ENCODE data around the gene DHH.
"Not testable (repeated sequence)": the region's sequence is repeated elsewhere in the genome, so short reads cannot be mapped to it uniquely, and the experiment has no call there.

DHH gene

DNA sequence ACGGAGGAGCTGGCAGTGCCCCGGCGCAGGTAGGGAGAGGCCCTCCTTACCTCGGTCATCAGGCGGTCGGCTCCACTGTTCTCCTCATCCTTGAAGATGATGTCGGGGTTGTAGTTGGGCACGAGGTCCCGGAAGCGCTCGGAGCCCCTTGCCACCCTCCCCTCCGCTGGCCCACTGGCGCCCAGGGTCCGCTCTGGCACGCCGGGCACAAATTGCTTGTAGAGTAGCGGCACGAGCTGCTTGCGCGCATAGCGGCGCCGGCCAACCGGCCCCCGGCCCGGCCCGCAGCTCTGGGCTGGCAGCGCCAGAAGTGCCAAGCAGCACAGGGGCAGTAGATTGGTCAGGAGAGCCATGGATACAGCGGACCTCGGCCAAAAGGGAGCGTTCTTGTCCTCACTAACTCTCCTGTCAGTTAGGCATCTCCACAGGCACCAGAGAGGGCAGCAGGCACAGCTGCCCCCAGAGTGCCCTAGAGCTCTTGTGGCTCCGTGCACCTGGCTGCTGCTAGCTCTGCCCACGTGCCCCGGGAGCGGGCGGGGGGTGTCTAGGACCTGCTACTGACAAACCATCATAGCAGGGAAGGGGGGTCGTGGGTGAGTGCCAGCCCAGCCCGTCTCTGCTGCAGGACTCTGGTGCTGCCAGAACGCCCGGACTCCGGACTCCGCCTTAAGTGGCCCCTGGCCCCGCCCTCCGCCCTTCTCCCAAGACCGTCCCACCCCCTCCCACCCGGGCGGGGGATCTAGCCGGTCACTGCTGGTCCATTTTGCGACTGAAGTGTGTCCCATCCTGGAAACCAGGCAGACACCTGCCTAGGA, at the start of gene DHH:
TSS of gene DHH (minus strand) at position 642 of the 815 bp plus-strand sequence. CDS start at position 353, 289 bp downstream.
- no peak for DNase-seq (ENCODE audit: low read depth)

DNA sequence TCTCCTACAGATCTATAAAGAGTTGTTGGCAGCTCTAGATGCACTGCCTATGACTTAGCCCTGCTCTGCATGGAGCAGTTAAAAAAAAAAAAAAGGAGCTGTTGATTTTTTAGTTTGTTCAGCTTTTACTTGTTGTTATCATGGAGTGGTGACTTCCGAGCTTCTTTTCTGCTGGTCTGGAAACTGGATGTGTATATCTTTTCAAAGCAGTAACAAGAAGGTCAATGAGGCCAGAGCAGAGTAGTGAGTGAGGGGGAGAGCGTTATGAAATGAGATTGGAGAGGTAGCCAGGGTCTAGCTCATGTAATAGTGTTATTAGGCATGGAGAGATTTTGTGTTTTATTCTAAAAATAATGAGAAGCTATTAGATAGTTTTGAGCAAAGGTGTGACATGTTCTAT, 49.8 kb upstream of the DHH start:
- DNase-seq (ENCODE audit: low read depth) = no peak

DNA sequence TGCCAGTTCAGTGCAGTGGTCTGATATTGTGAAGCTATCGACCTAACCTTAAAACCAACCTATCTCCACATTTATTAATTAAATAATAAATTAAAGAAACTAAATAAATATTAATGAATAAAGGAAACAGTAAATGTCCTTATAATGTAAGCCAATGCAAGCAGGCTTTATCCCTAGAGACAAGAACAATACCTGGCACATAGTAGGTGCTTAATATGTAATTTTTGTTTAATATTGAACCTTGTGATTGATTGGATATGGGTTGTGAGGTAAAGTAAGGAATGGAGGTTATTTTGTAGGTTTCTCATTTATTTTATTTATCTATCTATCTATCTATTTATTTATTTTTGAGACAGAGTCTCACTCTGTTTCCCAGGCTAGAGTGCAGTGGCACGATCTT, 44.4 kb upstream of the DHH start:
- DNase-seq (ENCODE audit: low read depth) = no peak

DNA sequence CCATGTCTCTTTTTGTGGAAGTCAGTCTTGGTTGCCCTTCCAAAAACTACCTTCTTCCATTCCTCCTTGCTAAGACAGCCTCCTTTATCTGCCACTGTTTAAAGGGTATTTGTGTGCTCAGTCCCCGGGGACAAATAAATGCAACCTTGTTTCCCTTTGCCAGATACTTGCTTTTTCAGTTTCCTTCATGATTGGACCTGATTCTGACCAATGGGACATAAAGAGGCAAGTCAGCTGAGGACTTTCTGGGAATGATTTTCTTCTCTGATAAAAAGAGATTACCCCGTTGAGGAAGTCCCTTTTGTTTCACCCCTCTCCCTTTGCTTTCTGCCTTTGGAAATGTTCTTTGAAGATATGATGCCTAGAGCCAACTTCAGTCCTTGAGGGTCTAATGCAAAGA, 44.0 kb upstream of the DHH start:
- no peak for DNase-seq (ENCODE audit: low read depth)

DNA sequence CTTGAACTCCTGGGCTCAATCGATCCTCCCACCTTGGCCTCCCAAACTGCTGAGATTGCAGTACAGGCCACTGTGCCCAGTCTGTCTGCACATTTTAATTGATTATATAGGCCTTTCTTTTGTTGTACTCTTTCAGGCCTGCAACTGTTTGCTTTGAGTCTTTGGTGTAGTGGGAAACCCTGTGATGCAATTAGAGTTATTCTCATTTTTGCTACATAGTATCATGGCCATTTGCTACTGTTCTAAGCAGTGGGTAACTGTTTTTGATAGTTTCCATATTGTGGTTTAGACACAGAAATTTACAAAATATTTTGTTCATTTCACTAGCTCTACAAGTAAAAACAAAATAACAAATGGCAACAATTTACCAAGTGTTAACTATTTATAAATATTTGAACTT, 42.9 kb upstream of the DHH start:
- DNase-seq (ENCODE audit: low read depth) = no peak

DNA sequence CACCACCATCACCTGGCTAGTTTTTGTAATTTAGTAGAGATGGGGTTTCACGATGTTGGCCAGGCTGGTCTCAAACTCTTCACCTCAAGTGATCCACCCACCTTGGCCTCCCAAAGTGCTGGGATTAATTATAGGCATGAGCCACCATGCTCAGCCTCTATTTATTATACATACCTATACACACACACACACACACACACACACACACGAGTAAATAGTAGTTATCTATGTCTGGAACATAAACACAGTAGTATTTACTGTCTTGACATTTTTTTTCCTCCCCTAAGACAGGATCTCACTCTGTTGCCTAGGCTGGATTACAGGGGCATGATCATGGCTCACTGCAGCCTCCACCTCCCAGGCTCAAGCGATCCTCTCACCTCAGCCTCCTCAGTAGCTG, 42.4 kb upstream of the DHH start:
- DNase-seq (ENCODE audit: low read depth) = not testable (repeated sequence)

DNA sequence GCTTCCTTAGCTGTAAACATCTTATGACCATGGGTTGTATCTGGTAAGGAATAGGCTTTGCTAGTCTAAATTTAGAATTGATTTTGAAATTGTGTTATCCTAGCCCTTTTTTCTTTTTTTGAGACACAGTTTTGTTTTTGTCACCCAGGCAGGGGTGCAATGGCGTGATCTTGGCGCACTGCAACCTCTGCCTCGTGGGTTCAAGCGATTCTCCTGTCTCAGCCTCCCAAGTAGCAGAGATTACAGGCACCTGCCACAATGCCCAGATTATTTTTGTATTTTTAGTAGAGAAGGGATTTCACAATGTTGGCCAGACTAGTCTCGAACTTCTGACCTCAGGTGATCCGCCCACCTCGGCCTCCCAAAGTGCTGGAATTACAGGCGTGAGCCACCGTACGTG, 39.0 kb upstream of the DHH start:
- DNase-seq (ENCODE audit: low read depth) = no peak

DNA sequence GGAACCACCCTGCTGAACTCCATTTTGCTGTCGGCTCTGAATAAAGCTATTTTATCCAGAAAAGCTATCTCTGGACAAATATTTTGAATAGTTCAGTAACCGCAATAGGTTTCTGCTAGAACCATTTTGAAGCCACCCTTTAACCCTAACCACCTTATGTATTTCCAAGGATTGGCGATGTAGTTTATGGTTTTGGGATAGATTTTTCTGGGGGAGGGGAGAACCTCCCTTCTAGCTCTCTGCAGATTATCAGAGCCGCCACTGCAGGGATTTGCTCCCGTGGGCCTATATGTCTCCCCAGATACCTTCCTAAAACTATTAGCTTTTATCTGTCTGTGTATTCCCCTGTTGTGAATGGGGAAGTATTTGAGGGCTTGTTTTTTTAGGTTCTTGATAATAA, 38.4 kb upstream of the DHH start:
- DNase-seq (ENCODE audit: low read depth) = no peak

DNA sequence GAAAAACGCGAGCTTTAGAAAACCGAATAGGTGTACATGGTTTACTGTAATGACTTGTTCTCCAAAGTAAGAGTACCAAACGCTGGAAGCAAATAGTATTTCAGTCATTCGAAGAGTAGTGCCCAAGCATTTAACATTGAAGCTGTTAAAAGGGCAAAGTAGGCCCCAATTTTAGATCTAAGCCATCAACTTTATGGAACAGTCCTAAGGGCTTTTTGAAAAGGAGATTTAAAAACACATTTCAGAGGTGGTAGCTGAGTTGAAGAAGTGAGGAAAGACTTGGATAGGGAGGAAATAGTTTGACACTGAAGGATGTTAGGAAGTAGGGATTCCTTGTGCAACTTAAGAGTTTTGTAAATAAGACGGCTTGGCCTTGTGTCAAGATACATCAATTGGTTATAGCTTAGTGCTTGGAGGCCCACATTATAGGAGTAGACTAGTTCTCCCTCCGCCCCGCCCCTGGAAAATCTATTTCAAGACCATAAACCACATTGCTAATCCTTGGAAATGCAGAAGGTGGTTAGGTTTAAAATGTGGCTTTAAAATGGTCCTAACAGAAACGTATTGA, 37.4 kb upstream of the DHH start:
- no peak for DNase-seq (ENCODE audit: low read depth)

DNA sequence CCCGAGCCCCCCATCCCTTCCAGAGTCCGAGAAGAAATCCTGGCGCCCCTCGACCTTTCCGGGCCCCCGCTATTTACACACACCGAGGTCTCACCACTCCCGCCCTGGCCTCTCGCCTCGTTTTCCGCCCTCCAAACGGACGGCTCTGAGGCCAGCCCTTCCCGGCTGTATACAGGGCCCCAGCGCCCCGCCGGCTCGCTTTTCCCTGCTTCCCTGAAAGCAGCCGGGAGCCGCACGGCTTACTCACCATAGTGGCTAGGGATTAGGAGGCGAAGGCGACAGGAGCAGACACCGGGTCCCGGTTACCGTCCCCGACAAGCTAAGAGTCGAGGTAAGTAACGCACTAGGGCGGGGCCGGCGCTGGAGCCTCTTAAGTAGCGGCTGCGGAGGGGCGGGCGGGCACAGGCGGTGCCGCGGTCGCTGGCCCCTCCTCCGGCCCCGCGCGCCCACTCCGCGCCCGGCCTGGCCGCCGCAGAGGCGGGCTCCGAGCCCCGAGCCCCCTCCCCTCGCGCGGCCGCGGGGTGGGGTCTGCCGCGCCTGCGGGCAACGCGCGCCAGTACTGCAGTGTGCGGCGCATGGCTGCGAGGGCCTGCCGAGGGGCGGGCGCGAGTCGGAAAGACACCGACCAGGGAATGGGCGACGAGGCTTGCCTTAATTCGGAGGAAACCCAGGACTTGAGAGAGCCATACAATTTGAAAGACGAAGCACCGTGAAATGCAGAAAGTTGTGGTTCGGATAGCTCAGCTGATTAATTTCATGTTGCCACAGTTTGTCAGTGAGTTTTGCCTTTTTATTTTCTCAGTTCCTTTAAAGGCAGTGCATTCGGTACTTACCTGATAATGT, 36.7 kb upstream of the DHH start, which contains the start of gene TUBA1B:
TSS of gene TUBA1B (minus strand) at position 345 of the 843 bp plus-strand sequence. CDS start at position 250, 95 bp downstream.
- DNase-seq (ENCODE audit: low read depth) = peak; percentile 87

DNA sequence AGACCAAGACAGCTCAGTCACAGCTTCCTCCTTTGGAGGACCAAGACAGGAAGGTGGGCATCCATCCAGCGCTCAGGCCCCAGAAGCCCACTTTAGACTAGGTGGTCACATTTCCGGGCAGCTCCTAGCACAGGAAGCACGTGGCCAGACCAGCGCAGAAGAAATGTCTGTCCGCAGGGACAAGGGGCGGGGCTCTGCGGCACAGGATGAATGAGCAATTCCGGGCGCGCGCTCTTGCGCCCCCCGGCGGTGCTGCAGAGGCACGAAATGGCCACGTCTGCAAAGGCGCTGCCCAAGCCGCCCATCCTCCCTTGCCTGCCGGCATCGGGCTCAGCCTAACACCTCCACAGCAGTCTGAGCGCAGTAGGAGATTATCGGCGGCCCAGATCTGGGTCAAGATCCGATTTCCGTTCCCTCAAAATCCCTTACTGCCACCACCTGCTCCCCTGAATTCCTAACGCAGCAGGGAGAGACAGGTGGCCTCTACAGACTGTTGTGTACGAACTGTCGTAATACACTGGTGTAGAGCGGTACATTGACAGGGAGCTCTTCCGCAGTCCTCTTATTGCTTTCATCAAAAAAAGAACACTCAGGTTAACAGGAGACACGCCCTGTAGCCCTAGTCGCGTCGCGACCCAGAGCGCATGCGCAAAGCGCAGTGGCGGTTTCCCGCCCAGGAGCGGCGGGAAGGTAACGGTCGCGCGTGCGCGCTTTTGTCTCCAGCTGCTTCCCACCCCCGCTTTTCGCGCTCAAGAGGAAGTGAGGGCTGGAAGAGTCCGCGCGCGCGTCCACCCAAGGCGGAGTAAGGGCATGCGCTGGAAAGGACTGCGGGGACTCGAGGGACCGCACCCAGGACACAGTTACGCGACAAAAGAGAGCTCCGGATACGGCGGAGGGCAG, 35.8 kb upstream of the DHH start:
- DNase-seq (ENCODE audit: low read depth) = peak; percentile 93

DNA sequence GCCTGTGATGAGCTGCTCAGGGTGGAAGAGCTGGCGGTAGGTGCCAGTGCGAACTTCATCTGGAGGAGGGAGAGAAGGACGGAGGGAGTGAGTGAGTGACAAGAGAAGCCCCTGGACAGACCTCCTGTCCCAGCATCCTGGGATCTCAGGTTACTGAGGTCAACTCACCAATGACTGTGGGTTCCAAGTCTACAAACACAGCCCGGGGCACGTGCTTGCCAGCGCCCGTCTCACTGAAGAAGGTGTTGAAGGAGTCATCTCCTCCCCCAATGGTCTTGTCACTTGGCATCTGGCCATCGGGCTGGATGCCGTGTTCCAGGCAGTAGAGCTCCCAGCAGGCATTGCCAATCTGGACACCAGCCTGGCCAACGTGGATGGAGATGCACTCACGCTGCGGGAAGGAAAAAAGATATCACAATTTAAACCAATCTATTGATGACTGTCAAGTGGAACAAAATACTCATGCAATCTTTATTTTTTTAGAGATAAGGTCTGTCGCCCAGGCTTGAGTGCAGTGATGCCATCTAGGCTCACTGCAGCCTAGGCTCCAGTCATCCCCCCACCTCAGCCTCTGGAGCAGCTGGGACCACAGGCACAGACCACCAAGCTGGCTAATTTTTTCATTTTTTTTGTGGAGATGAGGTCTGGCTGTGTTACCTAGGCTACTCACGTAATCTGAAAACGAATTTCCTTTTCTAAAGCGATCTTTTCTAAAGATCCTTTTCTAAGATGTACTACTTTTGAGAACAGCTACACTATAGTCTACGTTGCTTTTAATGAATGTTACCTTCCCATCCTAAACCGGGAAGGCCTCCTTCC, 34.9 kb upstream of the DHH start:
- DNase-seq (ENCODE audit: low read depth) = no peak

DNA sequence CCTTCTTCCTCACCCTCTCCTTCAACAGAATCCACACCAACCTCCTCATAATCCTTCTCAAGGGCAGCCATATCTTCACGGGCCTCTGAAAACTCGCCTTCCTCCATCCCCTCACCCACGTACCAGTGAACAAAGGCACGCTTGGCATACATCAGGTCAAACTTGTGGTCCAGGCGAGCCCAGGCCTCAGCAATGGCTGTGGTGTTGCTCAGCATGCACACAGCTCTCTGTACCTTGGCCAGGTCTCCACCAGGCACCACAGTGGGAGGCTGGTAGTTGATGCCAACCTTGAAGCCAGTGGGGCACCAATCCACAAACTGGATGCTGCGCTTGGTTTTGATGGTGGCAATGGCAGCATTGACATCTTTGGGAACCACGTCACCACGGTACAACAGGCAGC, 33.4 kb upstream of the DHH start:
- not testable (repeated sequence) for DNase-seq (ENCODE audit: low read depth)

DNA sequence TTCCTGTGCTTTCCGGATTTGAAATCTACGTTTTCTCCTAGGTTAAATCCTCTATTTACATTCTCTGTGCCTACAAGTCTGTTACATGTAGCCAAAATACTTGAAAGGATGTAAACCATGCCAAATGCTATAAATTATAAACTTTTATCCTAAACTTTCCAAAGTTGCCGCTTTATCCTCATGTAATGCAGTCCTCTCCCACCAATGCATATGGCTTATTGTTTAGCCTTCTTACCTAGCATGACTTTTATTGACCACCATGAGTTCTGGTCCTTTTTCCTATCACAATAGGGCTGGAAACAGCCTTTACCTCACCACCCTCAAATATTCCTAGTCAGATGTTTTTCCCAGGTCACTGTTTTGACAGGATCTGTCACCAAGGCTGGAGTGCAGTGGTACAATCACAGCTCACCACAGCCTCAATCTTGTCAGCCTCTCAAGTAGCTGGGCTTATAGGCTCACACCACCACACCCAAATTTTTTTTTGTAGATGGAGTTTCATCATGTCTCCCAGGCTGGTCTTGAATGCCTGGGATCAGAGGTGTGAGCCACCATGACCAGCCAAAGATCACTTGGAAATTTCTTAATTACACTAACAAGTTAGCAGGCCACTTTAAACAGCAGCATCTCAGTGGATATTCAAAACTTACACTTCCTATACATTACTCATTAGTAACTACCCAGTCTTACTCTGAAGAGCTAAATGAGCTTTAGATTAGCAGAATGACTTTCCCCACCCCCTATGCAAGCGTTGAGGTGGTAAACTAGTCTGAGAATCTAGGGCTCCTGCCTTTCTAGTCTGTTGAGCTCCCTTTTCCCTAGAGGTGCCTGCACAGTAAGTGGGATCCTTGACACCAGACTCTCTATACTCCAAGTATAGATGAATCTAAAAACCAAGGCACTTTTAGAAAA, 32.5 kb upstream of the DHH start:
- DNase-seq (ENCODE audit: low read depth) = no peak

DNA sequence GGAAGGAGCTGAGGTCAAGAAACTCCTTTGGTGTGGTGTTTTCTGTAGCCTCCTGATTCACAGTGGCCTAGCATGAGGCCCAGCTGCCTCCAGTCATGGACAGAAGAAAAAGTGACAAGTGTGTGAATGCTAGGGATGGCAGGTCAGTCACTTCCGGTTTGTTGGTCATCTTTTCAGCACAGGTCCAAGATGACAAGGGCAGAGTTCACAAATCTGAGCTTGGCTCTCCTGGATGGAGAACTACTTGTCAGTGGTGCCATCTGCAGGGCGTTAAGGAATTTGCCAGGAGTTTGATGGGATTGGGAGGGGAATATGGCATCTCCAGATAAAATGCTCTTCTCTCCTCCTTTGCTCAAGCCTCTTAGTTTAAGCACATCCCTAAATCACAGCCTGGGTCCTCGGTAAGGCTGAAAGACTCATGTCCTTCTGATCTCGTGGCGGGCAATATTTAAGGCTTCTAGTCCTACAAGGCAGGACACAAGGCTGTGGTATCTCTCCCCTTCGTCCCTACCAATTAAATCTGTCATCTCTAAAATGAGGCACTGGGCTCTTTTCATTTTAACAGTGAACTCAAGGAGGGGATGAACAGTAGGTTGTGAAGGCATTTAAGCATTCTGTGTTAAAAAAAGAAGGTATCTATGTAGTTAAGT, 26.6 kb upstream of the DHH start:
- DNase-seq (ENCODE audit: low read depth) = no peak

DNA sequence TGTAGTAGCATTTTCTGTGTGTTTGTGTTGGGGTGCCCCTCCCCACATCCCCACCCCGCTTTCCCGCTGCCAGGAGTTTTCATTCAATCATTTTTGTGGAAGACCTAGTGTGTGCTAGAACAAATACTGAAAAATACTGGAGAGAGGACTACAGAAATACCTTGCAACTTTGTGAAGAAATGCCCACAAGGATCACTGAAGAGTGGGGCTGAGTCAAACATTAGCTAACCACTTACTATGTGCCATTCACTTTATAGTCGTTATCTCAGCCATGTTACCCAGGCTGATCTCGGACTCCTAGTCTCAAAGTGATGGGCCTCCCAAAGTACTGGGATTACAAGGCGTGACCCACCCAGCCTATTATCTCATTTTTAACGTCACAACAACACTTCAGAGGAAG, 16.6 kb upstream of the DHH start:
- no peak for DNase-seq (ENCODE audit: low read depth)

DNA sequence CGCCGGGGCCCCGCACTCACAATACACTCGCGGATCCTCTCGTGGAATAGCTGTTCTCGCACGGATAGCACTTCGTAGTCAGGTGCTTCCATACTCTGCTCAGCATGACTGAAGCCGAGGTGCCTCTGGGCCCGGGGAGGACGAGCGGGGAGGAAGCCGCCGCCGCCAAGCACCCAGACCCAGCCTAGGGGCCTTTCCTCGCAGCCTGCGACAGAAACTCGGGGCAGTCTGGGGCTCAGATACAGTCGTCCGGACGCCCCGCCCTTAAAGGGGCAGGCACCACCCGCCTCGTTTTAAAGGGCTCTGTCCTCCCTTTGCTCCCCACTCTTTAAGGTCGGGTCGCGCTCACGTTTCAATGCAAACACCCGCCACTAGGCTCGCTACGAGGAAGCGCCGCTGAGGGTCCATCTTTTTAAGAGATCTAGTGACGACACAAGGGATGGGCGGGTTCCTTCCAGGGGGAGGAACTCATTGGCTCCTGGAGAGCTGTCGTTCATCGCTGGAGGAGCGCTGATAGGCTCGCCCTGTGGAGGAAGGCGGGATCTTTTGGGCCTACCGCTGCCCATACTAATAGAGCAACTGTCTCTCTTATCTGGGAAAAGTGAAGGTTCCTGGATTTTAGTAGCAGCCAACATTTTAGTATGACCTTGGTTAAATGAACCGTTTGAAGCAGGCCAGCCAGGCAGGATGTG, 16.0 kb upstream of the DHH start, which contains the start of gene LMBR1L:
TSS of gene LMBR1L (minus strand) at position 384 of the 692 bp plus-strand sequence. CDS start at position 92, 292 bp downstream.
- peak; percentile 95 for DNase-seq (ENCODE audit: low read depth)

DNA sequence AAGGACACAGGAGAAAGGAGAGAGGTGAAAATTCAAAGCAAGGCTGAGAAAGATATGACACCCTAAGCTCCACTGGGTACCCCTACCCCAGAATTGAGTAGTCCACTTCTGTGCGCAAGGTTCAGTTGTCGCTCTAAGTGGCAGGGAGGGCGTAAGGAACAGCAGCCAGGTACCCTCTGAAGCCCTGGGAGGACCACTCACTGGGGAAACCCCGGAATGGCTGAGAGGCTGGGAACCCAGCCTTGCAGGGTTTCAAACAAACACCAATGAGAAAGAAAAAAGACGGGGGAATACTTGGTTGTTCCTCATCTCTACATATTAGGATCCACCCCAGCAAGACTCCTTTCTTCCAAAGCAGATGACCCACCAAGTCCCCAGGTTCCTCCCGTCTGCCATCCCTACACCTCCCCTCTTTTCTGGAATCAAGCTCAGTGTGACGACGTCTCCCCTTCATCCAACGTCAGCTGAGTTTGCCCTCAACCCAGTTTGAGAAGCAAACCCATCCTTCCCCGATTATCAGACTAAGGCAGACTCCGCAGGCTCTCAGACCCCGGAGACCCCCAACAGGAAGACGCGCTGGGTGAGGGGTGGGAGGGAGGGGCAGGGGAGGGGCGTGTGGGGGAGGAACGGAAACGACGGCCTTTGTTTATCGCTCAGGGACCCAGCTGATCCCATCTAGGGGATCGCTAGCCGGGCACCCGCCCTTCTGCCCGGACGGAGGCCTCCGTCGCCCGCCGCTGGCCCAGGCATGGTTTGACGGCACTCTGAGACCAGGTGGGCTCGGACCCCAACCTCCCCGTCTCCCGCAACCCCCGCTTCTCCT, 15.3 kb upstream of the DHH start:
- no peak for DNase-seq (ENCODE audit: low read depth)
